Nephron (organoid): ENCODE data around the gene RSAD1.
"Not testable (repeated sequence)": the region's sequence is repeated elsewhere in the genome, so short reads cannot be mapped to it uniquely, and the experiment has no call there.

Experiments
- H3K27ac Mint-ChIP-seq, 3 experiments: 2 replicates each; pipeline ENCODE4 v1.8.0; 2020; ENCODE audit warnings: mixed read lengths in 3 of 3, mild to moderate bottlenecking in 2 of 3, moderate library complexity in 1 of 3
- H3K27me3 Mint-ChIP-seq: 2 replicates; pipeline ENCODE4 v1.8.0; 2021; ENCODE audit warnings: low read depth, mild to moderate bottlenecking, moderate library complexity, mixed read lengths
- H3K36me3 Mint-ChIP-seq: 2 replicates; pipeline ENCODE4 v1.8.0; 2020; ENCODE audit warnings: low read depth, mixed read lengths
- H3K4me1 Mint-ChIP-seq: 2 replicates; pipeline ENCODE4 v1.8.0; 2020; ENCODE audit warnings: mixed read lengths
- H3K4me3 Mint-ChIP-seq, 3 experiments: 2 replicates each; pipeline ENCODE4 v1.8.0; 2020; ENCODE audit warnings: mild to moderate bottlenecking in 3 of 3, mixed read lengths in 3 of 3, moderate library complexity in 2 of 3
- H3K9me3 Mint-ChIP-seq: 2 replicates; pipeline ENCODE4 v1.8.0; 2020; ENCODE audit warnings: mixed read lengths
- TF ChIP-seq, protein P1 (sequence below), 3 experiments: fragments of 200-600 bp; sonication (generic); IDR thresholded peaks; one replicate each; pipeline ENCODE4 v1.5.0; 2021; ENCODE audit warnings: antibody characterized with exemption in 3 of 3; ENCODE audit not compliant: unreplicated experiment in 3 of 3

RSAD1 gene

DNA sequence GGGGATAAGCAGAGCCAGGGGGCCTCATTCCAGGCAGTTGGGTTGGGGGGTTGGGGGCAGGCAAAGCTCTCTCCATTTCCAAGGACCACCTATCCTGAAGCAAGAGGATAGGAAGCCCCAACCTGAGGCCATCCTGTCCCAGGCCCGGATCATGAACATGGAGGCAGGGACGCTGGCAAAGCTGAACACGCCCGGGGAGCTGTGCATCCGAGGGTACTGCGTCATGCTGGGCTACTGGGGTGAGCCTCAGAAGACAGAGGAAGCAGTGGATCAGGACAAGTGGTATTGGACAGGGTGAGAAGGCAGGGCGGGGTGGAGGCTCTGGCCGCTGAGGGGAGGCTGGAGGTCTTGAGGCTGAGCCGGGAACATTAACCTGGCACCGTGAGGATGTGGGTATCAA lies 6.4 kb upstream of the RSAD1 start:
- Mint-ChIP-seq H3K36me3 (peaks cover 17% of the 10 kb centered on the region), H3K4me1 (peaks cover 47% of the 10 kb centered on the region), H3K27me3 (peaks cover 65% of the 10 kb centered on the region), H3K27ac (peak overlapping the region; percentile 78 to 90 (median 79)), H3K4me3 (peak overlapping the region in 1 of 3 experiments; percentile 27), H3K9me3 (no peaks in the 10 kb centered on the region)
- TF ChIP-seq, protein P1, sequence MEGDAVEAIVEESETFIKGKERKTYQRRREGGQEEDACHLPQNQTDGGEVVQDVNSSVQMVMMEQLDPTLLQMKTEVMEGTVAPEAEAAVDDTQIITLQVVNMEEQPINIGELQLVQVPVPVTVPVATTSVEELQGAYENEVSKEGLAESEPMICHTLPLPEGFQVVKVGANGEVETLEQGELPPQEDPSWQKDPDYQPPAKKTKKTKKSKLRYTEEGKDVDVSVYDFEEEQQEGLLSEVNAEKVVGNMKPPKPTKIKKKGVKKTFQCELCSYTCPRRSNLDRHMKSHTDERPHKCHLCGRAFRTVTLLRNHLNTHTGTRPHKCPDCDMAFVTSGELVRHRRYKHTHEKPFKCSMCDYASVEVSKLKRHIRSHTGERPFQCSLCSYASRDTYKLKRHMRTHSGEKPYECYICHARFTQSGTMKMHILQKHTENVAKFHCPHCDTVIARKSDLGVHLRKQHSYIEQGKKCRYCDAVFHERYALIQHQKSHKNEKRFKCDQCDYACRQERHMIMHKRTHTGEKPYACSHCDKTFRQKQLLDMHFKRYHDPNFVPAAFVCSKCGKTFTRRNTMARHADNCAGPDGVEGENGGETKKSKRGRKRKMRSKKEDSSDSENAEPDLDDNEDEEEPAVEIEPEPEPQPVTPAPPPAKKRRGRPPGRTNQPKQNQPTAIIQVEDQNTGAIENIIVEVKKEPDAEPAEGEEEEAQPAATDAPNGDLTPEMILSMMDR (IDR thresholded peaks at IDR 0.05; ENCODE audit: unreplicated experiment in 3 of 3) = no peak

- TF ChIP-seq, protein P1 (IDR thresholded peaks at IDR 0.05; ENCODE audit: unreplicated experiment in 3 of 3) = peak; percentile 48 to 53 (median 52)
- H3K27ac Mint-ChIP-seq = peak overlapping the region; percentile 78 to 90 (median 79)
- H3K4me3 Mint-ChIP-seq = peak overlapping the region in 1 of 3 experiments; percentile 27
- H3K9me3 Mint-ChIP-seq = not testable (repeated sequence)
- peaks cover 17% of the 10 kb centered on the region for H3K36me3 Mint-ChIP-seq
- peaks cover 60% of the 10 kb centered on the region for H3K27me3 Mint-ChIP-seq
- peaks cover 43% of the 10 kb centered on the region for H3K4me1 Mint-ChIP-seq
Observed at GRCh38 chr17:50472761-50473161, 5.9 kb upstream of the RSAD1 start.

GRCh38 chr17:50473901-50474300 lies 4.8 kb upstream of the RSAD1 start:
- Mint-ChIP-seq H3K9me3 (no peaks in the 10 kb centered on the region), H3K4me3 (no peak overlapping the region), H3K36me3 (peaks cover 17% of the 10 kb centered on the region), H3K27me3 (peaks cover 56% of the 10 kb centered on the region), H3K4me1 (peaks cover 45% of the 10 kb centered on the region), H3K27ac (no peak overlapping the region)
- TF ChIP-seq, protein P1 (IDR thresholded peaks at IDR 0.05; ENCODE audit: unreplicated experiment in 3 of 3) = no peak

GRCh38 chr17:50474523-50474922 lies 4.1 kb upstream of the RSAD1 start:
- peaks cover 48% of the 10 kb centered on the region for H3K4me1 Mint-ChIP-seq
- H3K36me3 Mint-ChIP-seq = peaks cover 17% of the 10 kb centered on the region
- H3K4me3 Mint-ChIP-seq = no peak overlapping the region
- H3K27ac Mint-ChIP-seq = no peak overlapping the region
- peaks cover 51% of the 10 kb centered on the region for H3K27me3 Mint-ChIP-seq
- no peaks in the 10 kb centered on the region for H3K9me3 Mint-ChIP-seq
- TF ChIP-seq, protein P1 (IDR thresholded peaks at IDR 0.05; ENCODE audit: unreplicated experiment in 3 of 3) = no peak

DNA sequence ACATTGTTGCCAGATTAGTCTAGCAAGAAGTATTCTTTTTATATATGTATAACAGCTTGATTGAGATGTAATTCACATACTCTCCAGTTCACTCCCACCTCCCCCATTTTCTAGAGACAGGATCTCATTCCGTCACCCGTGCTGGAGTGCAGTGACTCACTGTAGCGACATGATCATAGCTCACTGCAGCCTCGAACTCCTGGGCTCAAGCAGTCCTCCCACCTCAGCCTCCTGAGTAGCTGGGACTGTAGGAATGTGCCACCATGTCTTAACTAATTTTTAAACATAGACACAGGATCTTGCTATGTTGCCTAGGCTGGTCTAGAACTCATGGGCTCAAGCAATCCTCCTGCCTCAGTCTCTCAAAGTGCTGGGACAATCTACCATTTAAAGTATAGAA lies 3.3 kb upstream of the RSAD1 start:
- Mint-ChIP-seq H3K27me3 (peaks cover 44% of the 10 kb centered on the region), H3K9me3 (no peaks in the 10 kb centered on the region), H3K4me1 (peaks cover 47% of the 10 kb centered on the region)

DNA sequence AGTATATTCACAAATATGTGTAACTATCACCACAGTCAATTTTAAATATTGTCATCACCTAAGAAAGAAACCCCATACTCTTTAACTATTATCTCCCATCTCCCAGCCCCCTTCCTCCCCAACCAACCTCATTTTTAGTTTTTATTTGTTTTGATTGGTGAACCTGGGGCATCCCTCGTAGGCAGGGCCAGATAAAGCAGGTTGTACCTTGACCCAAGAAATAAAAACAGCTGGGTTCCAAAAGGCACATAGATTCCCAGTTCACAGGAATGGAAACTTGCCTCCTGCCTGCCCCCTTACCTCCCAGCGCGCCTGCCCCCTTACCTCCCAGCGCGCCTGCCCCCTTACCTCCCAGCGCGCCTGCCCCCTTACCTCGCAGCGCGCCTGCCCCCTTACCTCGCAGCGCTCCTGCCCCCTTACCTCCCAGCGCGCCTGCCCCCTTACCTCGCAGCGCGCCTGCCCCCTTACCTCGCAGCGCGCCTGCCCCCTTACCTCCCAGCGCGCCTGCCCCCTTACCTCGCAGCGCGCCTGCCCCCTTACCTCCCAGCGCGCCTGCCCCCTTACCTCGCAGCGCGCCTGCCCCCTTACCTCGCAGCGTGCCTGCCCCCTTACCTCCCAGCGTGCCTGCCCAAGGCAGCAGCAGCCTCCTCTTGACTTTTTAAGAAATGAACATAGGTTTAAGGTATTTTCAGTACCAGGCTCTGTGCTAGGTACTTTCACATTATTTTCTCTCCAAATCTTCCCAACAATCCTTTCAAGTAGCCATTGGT lies 2.7 kb upstream of the RSAD1 start:
- peaks cover 17% of the 10 kb centered on the region for H3K36me3 Mint-ChIP-seq
- peak overlapping the region; percentile 2 to 16 (median 5) for H3K4me3 Mint-ChIP-seq
- H3K9me3 Mint-ChIP-seq = not testable (repeated sequence)
- peak overlapping the region; percentile 5 to 48 (median 11) for H3K27ac Mint-ChIP-seq
- peaks cover 41% of the 10 kb centered on the region for H3K4me1 Mint-ChIP-seq
- H3K27me3 Mint-ChIP-seq = peaks cover 38% of the 10 kb centered on the region

More for the DNA sequence above, 3.3 kb upstream of the RSAD1 start:
- H3K4me3 Mint-ChIP-seq = no peak overlapping the region
- TF ChIP-seq, protein P1 (IDR thresholded peaks at IDR 0.05; ENCODE audit: unreplicated experiment in 3 of 3) = no peak
- H3K36me3 Mint-ChIP-seq = peaks cover 17% of the 10 kb centered on the region
- H3K27ac Mint-ChIP-seq = no peak overlapping the region
